IMR-90 (cell line): Measurements from ENCODE around the gene OR4D9. TPM values are rescaled to one million over a fixed set of nuclear protein-coding genes. Genes with fewer than 3 reads are reported as not detected.

ENCODE experiments used
- ATAC-seq: fragments of 200-7000 bp; cut with Tn5 transposase; 2 replicates; pipeline ENCODE4 v1.9.1; 2020; ENCODE audit warnings: low read depth, mild to moderate bottlenecking, moderate library complexity
- BruUV-seq: library from RNA; stranded (reverse); fragments of 400-500 nt; replicated peaks from 2 replicates; lab custom pipeline; 2021; lab: Mats Ljungman, UMichigan
- CTCF ChIA-PET: fragments of 300-600 bp; formaldehyde crosslinking; extraction: SDS; loops from one replicate; lab custom pipeline; 2021; ENCODE audit warnings: antibody characterized with exemption; lab: Yijun Ruan, JAX
- POLR2A ChIA-PET: fragments of 300-600 bp; sonication (Branson Sonifier 250); formaldehyde crosslinking; loops from one replicate; lab custom pipeline; 2022; ENCODE audit warnings: antibody characterized with exemption; ENCODE audit not compliant: unreplicated experiment; lab: Charles Lee
- DNase-seq: peaks from one replicate; pipeline ENCODE4 v3.0.0; 2013
- H2AFZ ChIP-seq: replicated peaks from 2 replicates; pipeline ENCODE3; 2013; ENCODE audit warnings: low read length, mild to moderate bottlenecking; ENCODE audit not compliant: poor library complexity
- H2AK5ac ChIP-seq: 2 replicates; pipeline ENCODE4 v1.6.1; 2013; ENCODE audit warnings: low read depth, low read length, inconsistent platforms
- H2AK9ac ChIP-seq: replicated peaks from 2 replicates; pipeline ENCODE3; 2013; ENCODE audit warnings: mild to moderate bottlenecking, low read depth, low read length, moderate library complexity; ENCODE audit not compliant: poor library complexity
- H2BK120ac ChIP-seq: 2 replicates; pipeline ENCODE4 v1.6.1; 2013; ENCODE audit warnings: low read depth, low read length, inconsistent platforms
- H2BK15ac ChIP-seq: 3 replicates; pipeline ENCODE4 v1.6.1; 2013; ENCODE audit warnings: low read depth, low read length, inconsistent platforms
- H2BK20ac ChIP-seq: 2 replicates; pipeline ENCODE4 v1.6.1; 2013; ENCODE audit warnings: low read depth, mild to moderate bottlenecking, inconsistent platforms, low read length, moderate library complexity
- H2BK5ac ChIP-seq: 2 replicates; pipeline ENCODE4 v1.6.1; 2013; ENCODE audit warnings: mild to moderate bottlenecking, low read depth, low read length, inconsistent platforms; ENCODE audit not compliant: poor library complexity, severe bottlenecking
- H3K14ac ChIP-seq: replicated peaks from 2 replicates; pipeline ENCODE4 v1.6.1; 2013; ENCODE audit warnings: low read depth, low read length, inconsistent platforms
- H3K18ac ChIP-seq: 2 replicates; pipeline ENCODE4 v1.6.1; 2013; ENCODE audit warnings: low read depth, low read length, control low read depth
- H3K23ac ChIP-seq: 2 replicates; pipeline ENCODE4 v1.6.1; 2013; ENCODE audit warnings: low read depth, low read length, inconsistent platforms
- H3K27ac ChIP-seq: 2 replicates; pipeline ENCODE4 v1.5.1; 2013; ENCODE audit warnings: mild to moderate bottlenecking, control low read depth, low read length; ENCODE audit not compliant: insufficient read depth
- H3K27me3 ChIP-seq: 2 replicates; pipeline ENCODE4 v1.6.1; 2013; ENCODE audit warnings: low read length; ENCODE audit not compliant: control insufficient read depth, insufficient read depth
- H3K36me3 ChIP-seq: 2 replicates; pipeline ENCODE4 v1.6.1; 2013; ENCODE audit warnings: low read length, mixed read lengths; ENCODE audit not compliant: control insufficient read depth, insufficient read depth
- H3K4ac ChIP-seq: 2 replicates; pipeline ENCODE4 v1.6.1; 2013; ENCODE audit warnings: low read depth, low read length, inconsistent platforms
- H3K4me1 ChIP-seq: 2 replicates; pipeline ENCODE4 v1.6.1; 2013; ENCODE audit warnings: low read length, mixed read lengths; ENCODE audit not compliant: control insufficient read depth, insufficient read depth
- H3K4me2 ChIP-seq: 2 replicates; pipeline ENCODE4 v1.6.1; 2013; ENCODE audit warnings: low read depth, mild to moderate bottlenecking, control low read depth, low read length, moderate library complexity
- H3K4me3 ChIP-seq: 2 replicates; pipeline ENCODE4 v1.5.1; 2013; ENCODE audit warnings: low read depth, mild to moderate bottlenecking, control low read depth, low read length, moderate library complexity; ENCODE audit not compliant: insufficient read depth
- H3K56ac ChIP-seq: 2 replicates; pipeline ENCODE4 v1.6.1; 2013; ENCODE audit warnings: low read length, inconsistent platforms; ENCODE audit not compliant: insufficient read depth; ENCODE audit errors: extremely low read depth
- H3K79me1 ChIP-seq, 2 experiments: 2 replicates each; pipeline ENCODE4 v1.6.1; 2013; ENCODE audit warnings: low read length in 2 of 2, inconsistent platforms in 1 of 2, low read depth in 1 of 2
- H3K9ac ChIP-seq: 2 replicates; pipeline ENCODE4 v1.6.1; 2013; ENCODE audit warnings: low read depth, low read length, control low read depth
- H3K9me1 ChIP-seq: 2 replicates; pipeline ENCODE4 v1.6.1; 2013; ENCODE audit warnings: low read length, inconsistent platforms; ENCODE audit not compliant: insufficient read depth
- H3K9me3 ChIP-seq: 2 replicates; pipeline ENCODE4 v1.6.1; 2013; ENCODE audit warnings: low read length; ENCODE audit not compliant: control insufficient read depth, insufficient read depth
- H4K20me1 ChIP-seq: 2 replicates; pipeline ENCODE4 v1.6.1; 2013; ENCODE audit warnings: low read length, inconsistent platforms; ENCODE audit not compliant: insufficient read depth
- H4K5ac ChIP-seq: 2 replicates; pipeline ENCODE4 v1.6.1; 2013; ENCODE audit warnings: mild to moderate bottlenecking, low read depth, low read length, control low read depth
- H4K8ac ChIP-seq, 2 experiments: 2 replicates each; pipeline ENCODE4 v1.6.1; 2013; ENCODE audit warnings: low read depth in 2 of 2, low read length in 2 of 2, control low read depth in 1 of 2, inconsistent platforms in 1 of 2
- H4K91ac ChIP-seq: 2 replicates; pipeline ENCODE4 v1.6.1; 2013; ENCODE audit warnings: low read depth, low read length, inconsistent platforms; ENCODE audit not compliant: insufficient read depth
- BHLHE40 ChIP-seq: fragments of 150-350 bp; IDR thresholded peaks from 2 replicates; pipeline ENCODE4 v1.6.1; 2016; ENCODE audit warnings: mild to moderate bottlenecking, low read depth, low read length
- CEBPB ChIP-seq: IDR thresholded peaks from 2 replicates; pipeline ENCODE4 v1.6.1; 2012; ENCODE audit warnings: low read depth, low read length, improper control_type of control experiment
- CHD1 ChIP-seq: IDR thresholded peaks from 2 replicates; pipeline ENCODE4 v1.6.1; 2012; ENCODE audit warnings: low read depth, low read length, improper control_type of control experiment
- FOS ChIP-seq: fragments of 150-350 bp; IDR thresholded peaks from 2 replicates; pipeline ENCODE4 v1.6.1; 2016; ENCODE audit warnings: low read depth, low read length
- MAZ ChIP-seq: IDR thresholded peaks from 2 replicates; pipeline ENCODE4 v1.6.1; 2012; ENCODE audit warnings: low read depth, mild to moderate bottlenecking, low read length, improper control_type of control experiment, moderate library complexity, borderline replicate concordance
- MXI1 ChIP-seq: IDR thresholded peaks from 2 replicates; pipeline ENCODE4 v1.6.1; 2012; ENCODE audit warnings: low read depth, mild to moderate bottlenecking, low read length, moderate library complexity, borderline replicate concordance
- NFE2L2 ChIP-seq: fragments of 150-350 bp; IDR thresholded peaks from 2 replicates; pipeline ENCODE4 v1.6.1; 2016; ENCODE audit warnings: low read depth, mild to moderate bottlenecking, low read length
- POLR2A ChIP-seq: IDR thresholded peaks from 2 replicates; pipeline ENCODE4 v1.6.1; 2012; ENCODE audit warnings: mild to moderate bottlenecking, low read depth, low read length
- RAD21 ChIP-seq: IDR thresholded peaks from 2 replicates; pipeline ENCODE4 v1.6.1; 2012; ENCODE audit warnings: low read length, improper control_type of control experiment
- RCOR1 ChIP-seq: IDR thresholded peaks from 2 replicates; pipeline ENCODE4 v1.6.1; 2012; ENCODE audit warnings: mild to moderate bottlenecking, low read length, improper control_type of control experiment; ENCODE audit not compliant: insufficient replicate concordance
- RFX5 ChIP-seq: IDR thresholded peaks from 2 replicates; pipeline ENCODE4 v1.8.0; 2012; ENCODE audit warnings: low read depth, mild to moderate bottlenecking, low read length, moderate library complexity
- SMC3 ChIP-seq: fragments of 150-350 bp; IDR thresholded peaks from 2 replicates; pipeline ENCODE4 v1.6.1; 2016; ENCODE audit warnings: low read depth, mild to moderate bottlenecking, antibody characterized with exemption, low read length, moderate library complexity
- WGBS, 2 experiments: methylation state at CpG; one replicate each; pipeline versions ENCODE4 v1.1.5 to v1.1.7; 2013; ENCODE audit warnings: missing lambda C conversion rate in 2 of 2; ENCODE audit not compliant: insufficient read length in 1 of 2; ENCODE audit errors: extremely low coverage in 2 of 2; 5-methylcytosine and 5-hydroxymethylcytosine counted together
- dilution Hi-C: fragments of 300-500 bp; cut with HindIII; formaldehyde crosslinking; loops from one replicate; pipeline ENCODE4 v1.14.3; 2018; ENCODE audit warnings: low sequenced_read_pairs; ENCODE audit not compliant: unreplicated experiment
- in situ Hi-C: fragments of 300-500 bp; cut with MboI; formaldehyde crosslinking; loops from 3 replicates; pipeline ENCODE4 v1.14.3; 2019; ENCODE audit warnings: low sequenced_read_pairs, inconsistent platforms, mixed read lengths
- intact Hi-C: fragments of 100-400 bp; cut with micrococcal nuclease; formaldehyde crosslinking; loops from 2 replicates; pipeline ENCODE4 v1.10.0; 2022
- polyA plus RNA-seq, 3 experiments: library from polyadenylated mRNA; depleted of rRNA; stranded (reverse); fragments of >200 nt; gene quantifications; 2 replicates each; pipeline ENCODE4 v1.2.3, GENCODE V29; 2012; ENCODE audit warnings: low replicate concordance in 1 of 3
- total RNA-seq: library from RNA; depleted of rRNA; stranded (reverse); fragments of >200 nt; gene quantifications from 2 replicates; pipeline ENCODE4 v1.2.3, GENCODE V29; 2012
- TF ChIP-seq, protein P1 (sequence below): fragments of 150-350 bp; IDR thresholded peaks from 2 replicates; pipeline ENCODE4 v1.6.1; 2016; ENCODE audit warnings: low read depth, mild to moderate bottlenecking, low read length, moderate library complexity, borderline replicate concordance
- TF ChIP-seq, protein P2 (sequence below): conservative IDR thresholded peaks from 2 replicates; pipeline ENCODE4 v1.5.1; 2012; ENCODE audit warnings: mild to moderate bottlenecking, low read depth, low read length, improper control_type of control experiment
- TF ChIP-seq, protein P3 (sequence below): fragments of 150-350 bp; IDR thresholded peaks from 2 replicates; pipeline ENCODE4 v1.6.1; 2017; ENCODE audit warnings: mild to moderate bottlenecking, antibody characterized with exemption, low read length, low read depth

Gene OR4D9
- total and polyA plus RNA-seq, 2 of the 4 experiments (the other 2 are of a cell fraction): not detected

DNA sequence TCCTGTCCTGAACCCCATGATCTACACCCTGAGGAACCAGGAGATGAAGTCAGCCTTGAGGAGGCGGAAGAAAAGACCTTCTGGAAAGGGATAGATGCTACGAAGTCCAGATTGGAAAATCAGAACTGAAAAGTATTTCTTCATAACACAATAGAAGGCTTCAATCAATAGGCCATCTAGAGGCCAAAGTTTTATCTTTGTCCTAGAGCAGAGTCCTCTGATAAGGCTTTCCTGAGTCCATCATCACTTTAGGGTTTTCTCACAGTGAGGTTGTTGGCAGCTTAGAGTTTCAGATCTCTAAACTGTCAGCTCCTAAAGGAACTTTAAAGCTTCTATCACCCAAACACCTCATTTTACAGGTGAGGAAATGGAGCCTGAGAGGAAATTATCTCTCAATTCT lies 21.3 kb downstream of the OR4D9 start:
- WGBS, 2 experiments: no CpG with 5 or more reads among the region's 2 CpGs
- Histone ChIP-seq H3K9me3 (no peaks in the 10 kb centered on the region), H2BK20ac (no peak overlapping the region), H4K8ac (no peak overlapping the region), H2BK15ac (no peak overlapping the region), H3K9me1 (no peaks in the 10 kb centered on the region; the same call in 1 of the 2 replicates), H3K36me3 (no peaks in the 10 kb centered on the region), H3K9ac (no peak overlapping the region), H2BK5ac (no peak overlapping the region), H3K4me3 (no peak overlapping the region), H4K91ac (no peak overlapping the region), H2AFZ (no peak overlapping the region), H2BK120ac (no peak overlapping the region), H4K5ac (no peak overlapping the region), H3K14ac (no peak overlapping the region), H3K23ac (no peak overlapping the region), H2AK9ac (no peak overlapping the region), H2AK5ac (no peak overlapping the region), H3K4me1 (no peaks in the 10 kb centered on the region), H3K4me2 (no peak overlapping the region), H3K27me3 (peaks cover 10% of the 10 kb centered on the region), H3K56ac (no peak overlapping the region), H3K4ac (no peak overlapping the region), H3K27ac (no peak overlapping the region), H3K18ac (no peak overlapping the region), H3K79me1 (no peaks in the 10 kb centered on the region), H4K20me1 (no peaks in the 10 kb centered on the region)
- ATAC-seq: no peak
- intact Hi-C loops (no loop called here), dilution Hi-C loops (no loop called here), in situ Hi-C loops (no loop called here)
- ChIA-PET POLR2A (no interaction called here), CTCF (no interaction called here)
- TF ChIP-seq, protein P1, sequence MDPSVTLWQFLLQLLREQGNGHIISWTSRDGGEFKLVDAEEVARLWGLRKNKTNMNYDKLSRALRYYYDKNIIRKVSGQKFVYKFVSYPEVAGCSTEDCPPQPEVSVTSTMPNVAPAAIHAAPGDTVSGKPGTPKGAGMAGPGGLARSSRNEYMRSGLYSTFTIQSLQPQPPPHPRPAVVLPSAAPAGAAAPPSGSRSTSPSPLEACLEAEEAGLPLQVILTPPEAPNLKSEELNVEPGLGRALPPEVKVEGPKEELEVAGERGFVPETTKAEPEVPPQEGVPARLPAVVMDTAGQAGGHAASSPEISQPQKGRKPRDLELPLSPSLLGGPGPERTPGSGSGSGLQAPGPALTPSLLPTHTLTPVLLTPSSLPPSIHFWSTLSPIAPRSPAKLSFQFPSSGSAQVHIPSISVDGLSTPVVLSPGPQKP: no peak
- no peak for TF ChIP-seq RFX5
- TF ChIP-seq NFE2L2: no peak
- TF ChIP-seq BHLHE40: no peak
- TF ChIP-seq RCOR1: no peak
- TF ChIP-seq MAZ: no peak
- no peak for TF ChIP-seq POLR2A
- no peak for TF ChIP-seq FOS
- TF ChIP-seq, protein P2, sequence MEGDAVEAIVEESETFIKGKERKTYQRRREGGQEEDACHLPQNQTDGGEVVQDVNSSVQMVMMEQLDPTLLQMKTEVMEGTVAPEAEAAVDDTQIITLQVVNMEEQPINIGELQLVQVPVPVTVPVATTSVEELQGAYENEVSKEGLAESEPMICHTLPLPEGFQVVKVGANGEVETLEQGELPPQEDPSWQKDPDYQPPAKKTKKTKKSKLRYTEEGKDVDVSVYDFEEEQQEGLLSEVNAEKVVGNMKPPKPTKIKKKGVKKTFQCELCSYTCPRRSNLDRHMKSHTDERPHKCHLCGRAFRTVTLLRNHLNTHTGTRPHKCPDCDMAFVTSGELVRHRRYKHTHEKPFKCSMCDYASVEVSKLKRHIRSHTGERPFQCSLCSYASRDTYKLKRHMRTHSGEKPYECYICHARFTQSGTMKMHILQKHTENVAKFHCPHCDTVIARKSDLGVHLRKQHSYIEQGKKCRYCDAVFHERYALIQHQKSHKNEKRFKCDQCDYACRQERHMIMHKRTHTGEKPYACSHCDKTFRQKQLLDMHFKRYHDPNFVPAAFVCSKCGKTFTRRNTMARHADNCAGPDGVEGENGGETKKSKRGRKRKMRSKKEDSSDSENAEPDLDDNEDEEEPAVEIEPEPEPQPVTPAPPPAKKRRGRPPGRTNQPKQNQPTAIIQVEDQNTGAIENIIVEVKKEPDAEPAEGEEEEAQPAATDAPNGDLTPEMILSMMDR: no peak
- TF ChIP-seq, protein P3, sequence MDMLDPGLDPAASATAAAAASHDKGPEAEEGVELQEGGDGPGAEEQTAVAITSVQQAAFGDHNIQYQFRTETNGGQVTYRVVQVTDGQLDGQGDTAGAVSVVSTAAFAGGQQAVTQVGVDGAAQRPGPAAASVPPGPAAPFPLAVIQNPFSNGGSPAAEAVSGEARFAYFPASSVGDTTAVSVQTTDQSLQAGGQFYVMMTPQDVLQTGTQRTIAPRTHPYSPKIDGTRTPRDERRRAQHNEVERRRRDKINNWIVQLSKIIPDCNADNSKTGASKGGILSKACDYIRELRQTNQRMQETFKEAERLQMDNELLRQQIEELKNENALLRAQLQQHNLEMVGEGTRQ: no peak
- TF ChIP-seq RAD21: no peak
- TF ChIP-seq CHD1: no peak
- TF ChIP-seq SMC3: no peak
- TF ChIP-seq CEBPB: no peak
- no peak for TF ChIP-seq MXI1
- no peak for DNase-seq
- BruUV-seq: no TSS peak
